Panc1 (cell line): ENCODE data around the gene KCNC1. TPM values are rescaled to one million over a fixed set of nuclear protein-coding genes. Genes with fewer than 3 reads are reported as not detected.

Experiments
- ATAC-seq: fragments of 200-7000 bp; cut with Tn5 transposase; 2 replicates; pipeline ENCODE4 v1.9.1; 2020; ENCODE audit warnings: mild to moderate bottlenecking, moderate library complexity
- BruUV-seq: library from RNA; stranded (reverse); fragments of 400-500 nt; replicated peaks from 2 replicates; lab custom pipeline; 2021; lab: Mats Ljungman, UMichigan
- CTCF ChIA-PET: fragments of 300-600 bp; sonication (Branson Sonifier 250); formaldehyde crosslinking; loops from one replicate; lab custom pipeline; 2022; ENCODE audit warnings: antibody characterized with exemption; lab: Charles Lee
- POLR2A ChIA-PET: fragments of 300-600 bp; sonication (Branson Sonifier 250); formaldehyde crosslinking; loops from one replicate; lab custom pipeline; 2022; ENCODE audit warnings: antibody characterized with exemption; lab: Charles Lee
- DNase-seq: peaks from one replicate; pipeline ENCODE4 v3.0.0-alpha.2; 2010; ENCODE audit warnings: low read depth, low spot score
- H3K27ac ChIP-seq: 2 replicates; pipeline ENCODE4 v1.5.1; 2011; ENCODE audit warnings: mild to moderate bottlenecking, low read length, inconsistent platforms
- H3K27me3 ChIP-seq: fragments of 200-500 bp; sonication (Bioruptor generic); 2 replicates; pipeline ENCODE4 v1.6.0; 2014; ENCODE audit warnings: low read length, inconsistent platforms; ENCODE audit not compliant: control insufficient read depth, insufficient read depth
- H3K36me3 ChIP-seq: fragments of 200-500 bp; sonication (Bioruptor generic); 2 replicates; pipeline ENCODE4 v1.5.1; 2014; ENCODE audit warnings: inconsistent platforms, mild to moderate bottlenecking, low read length, moderate library complexity; ENCODE audit not compliant: control insufficient read depth, insufficient read depth
- H3K4me1 ChIP-seq: 2 replicates; pipeline ENCODE4 v1.5.1; 2011; ENCODE audit warnings: inconsistent platforms, mild to moderate bottlenecking, low read length, moderate library complexity; ENCODE audit not compliant: control insufficient read depth, insufficient read depth
- H3K4me3 ChIP-seq, 2 experiments: 2 replicates each; pipeline ENCODE4 v1.5.1; 2011 to 2012; ENCODE audit warnings: low read depth in 2 of 2, low read length in 2 of 2, mild to moderate bottlenecking in 2 of 2, inconsistent platforms in 1 of 2, moderate library complexity in 1 of 2
- H3K9me3 ChIP-seq: fragments of 200-500 bp; sonication (Bioruptor generic); 2 replicates; pipeline ENCODE4 v1.5.1; 2014; ENCODE audit warnings: low read depth, mild to moderate bottlenecking, inconsistent platforms, low read length, moderate library complexity; ENCODE audit not compliant: control insufficient read depth, insufficient read depth
- POLR2AphosphoS5 ChIP-seq: IDR thresholded peaks from 2 replicates; pipeline ENCODE4 v1.6.1; 2012; ENCODE audit warnings: mild to moderate bottlenecking, low read depth, low read length, moderate library complexity
- SIN3A ChIP-seq: IDR thresholded peaks from 2 replicates; pipeline ENCODE4 v1.6.1; 2012; ENCODE audit warnings: low read depth, mild to moderate bottlenecking, low read length, moderate library complexity, borderline replicate concordance; ENCODE audit not compliant: insufficient read depth
- TCF7L2 ChIP-seq: IDR thresholded peaks from 2 replicates; pipeline ENCODE4 v1.6.1; 2011; ENCODE audit warnings: mild to moderate bottlenecking, low read depth, low read length, inconsistent platforms
- in situ Hi-C: cut with HindIII; loops from 2 replicates; pipeline ENCODE4 v1.10.0; 2016; ENCODE audit warnings: low sequenced_read_pairs, low pct_unique_long_range_greater_than_20kb
- intact Hi-C: fragments of 100-400 bp; cut with micrococcal nuclease; formaldehyde crosslinking; loops from one replicate; pipeline ENCODE4 v1.10.0; 2022; ENCODE audit not compliant: unreplicated experiment
- total RNA-seq: library from RNA; stranded (reverse); gene quantifications from one replicate; pipeline ENCODE4 v1.2.1, GENCODE V29; 2021; ENCODE audit not compliant: unreplicated experiment
- TF ChIP-seq, protein P1 (sequence below), 2 experiments: IDR thresholded peaks; 2 replicates each; pipeline ENCODE4 v1.6.1; 2011 to 2012; ENCODE audit warnings: low read depth in 2 of 2, control low read depth in 1 of 2, low read length in 1 of 2, mild to moderate bottlenecking in 1 of 2, moderate library complexity in 1 of 2; ENCODE audit not compliant: insufficient read depth in 1 of 2

KCNC1 gene
- total RNA-seq, 1 experiment from 2014 or later: 0.95 TPM

DNA sequence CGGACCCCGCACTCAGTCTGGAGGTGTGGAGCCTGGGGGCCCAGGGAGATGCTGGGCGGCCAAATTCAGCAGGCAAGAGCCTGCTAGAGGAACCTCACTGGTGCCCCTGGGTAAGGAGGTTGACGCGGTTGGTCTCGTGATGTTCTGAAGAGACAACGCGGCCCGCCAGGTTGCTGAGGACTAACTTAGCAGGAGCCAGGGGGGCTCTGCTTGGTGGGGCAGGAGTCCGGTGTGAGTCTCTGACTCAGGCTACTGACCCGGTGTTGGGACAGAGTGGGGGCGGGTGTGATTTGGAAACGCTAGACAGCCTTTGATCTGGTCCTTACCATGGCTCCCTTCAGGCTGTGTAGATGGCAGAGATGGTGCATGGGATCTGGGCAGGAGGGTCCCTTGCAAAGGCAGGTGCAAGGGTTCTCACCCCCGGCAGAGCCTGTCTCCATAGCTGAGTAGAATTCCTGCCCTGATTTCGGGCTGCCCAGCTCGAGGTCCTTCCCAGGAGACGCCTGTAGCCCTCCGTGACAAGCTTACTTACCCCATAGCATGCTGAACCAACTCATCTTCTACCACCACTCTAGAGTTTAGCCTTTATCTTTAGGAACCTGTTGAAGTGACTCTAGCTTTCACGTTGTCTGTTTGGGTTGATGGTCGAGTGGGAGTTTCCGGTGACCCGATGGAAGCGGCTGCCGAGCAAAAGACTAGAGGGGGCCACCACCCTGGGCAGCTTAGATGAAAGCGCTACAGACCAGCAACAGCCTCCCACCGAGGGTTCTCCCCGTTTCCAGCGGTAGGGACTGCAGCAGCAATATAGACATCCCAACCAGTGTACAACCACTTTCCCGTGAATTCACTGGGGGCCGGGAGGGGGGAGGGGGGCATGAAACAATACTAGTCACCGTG is 38.4 kb downstream of the KCNC1 start:
- no peak overlapping the region for H3K4me3 ChIP-seq
- no peaks in the 10 kb centered on the region for H3K4me1 ChIP-seq
- POLR2A ChIA-PET: no interaction called here
- no peak for ATAC-seq
- H3K27ac ChIP-seq: no peak overlapping the region
- DNase-seq: no peak
- BruUV-seq: no TSS peak
- TF ChIP-seq SIN3A (no peak), POLR2AphosphoS5 (no peak), TCF7L2 (no peak)
- TF ChIP-seq, protein P1, sequence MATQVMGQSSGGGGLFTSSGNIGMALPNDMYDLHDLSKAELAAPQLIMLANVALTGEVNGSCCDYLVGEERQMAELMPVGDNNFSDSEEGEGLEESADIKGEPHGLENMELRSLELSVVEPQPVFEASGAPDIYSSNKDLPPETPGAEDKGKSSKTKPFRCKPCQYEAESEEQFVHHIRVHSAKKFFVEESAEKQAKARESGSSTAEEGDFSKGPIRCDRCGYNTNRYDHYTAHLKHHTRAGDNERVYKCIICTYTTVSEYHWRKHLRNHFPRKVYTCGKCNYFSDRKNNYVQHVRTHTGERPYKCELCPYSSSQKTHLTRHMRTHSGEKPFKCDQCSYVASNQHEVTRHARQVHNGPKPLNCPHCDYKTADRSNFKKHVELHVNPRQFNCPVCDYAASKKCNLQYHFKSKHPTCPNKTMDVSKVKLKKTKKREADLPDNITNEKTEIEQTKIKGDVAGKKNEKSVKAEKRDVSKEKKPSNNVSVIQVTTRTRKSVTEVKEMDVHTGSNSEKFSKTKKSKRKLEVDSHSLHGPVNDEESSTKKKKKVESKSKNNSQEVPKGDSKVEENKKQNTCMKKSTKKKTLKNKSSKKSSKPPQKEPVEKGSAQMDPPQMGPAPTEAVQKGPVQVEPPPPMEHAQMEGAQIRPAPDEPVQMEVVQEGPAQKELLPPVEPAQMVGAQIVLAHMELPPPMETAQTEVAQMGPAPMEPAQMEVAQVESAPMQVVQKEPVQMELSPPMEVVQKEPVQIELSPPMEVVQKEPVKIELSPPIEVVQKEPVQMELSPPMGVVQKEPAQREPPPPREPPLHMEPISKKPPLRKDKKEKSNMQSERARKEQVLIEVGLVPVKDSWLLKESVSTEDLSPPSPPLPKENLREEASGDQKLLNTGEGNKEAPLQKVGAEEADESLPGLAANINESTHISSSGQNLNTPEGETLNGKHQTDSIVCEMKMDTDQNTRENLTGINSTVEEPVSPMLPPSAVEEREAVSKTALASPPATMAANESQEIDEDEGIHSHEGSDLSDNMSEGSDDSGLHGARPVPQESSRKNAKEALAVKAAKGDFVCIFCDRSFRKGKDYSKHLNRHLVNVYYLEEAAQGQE (IDR thresholded peaks at IDR 0.05; ENCODE audit: insufficient read depth in 1 of 2, low read depth in 2 of 2, low read length in 1 of 2): no peak
- no peaks in the 10 kb centered on the region for H3K36me3 ChIP-seq
- H3K27me3 ChIP-seq: no peaks in the 10 kb centered on the region
- in situ Hi-C loops (no loop called here), intact Hi-C loops (no loop called here)
- no peaks in the 10 kb centered on the region for H3K9me3 ChIP-seq
- CTCF ChIA-PET: no interaction called here

DNA sequence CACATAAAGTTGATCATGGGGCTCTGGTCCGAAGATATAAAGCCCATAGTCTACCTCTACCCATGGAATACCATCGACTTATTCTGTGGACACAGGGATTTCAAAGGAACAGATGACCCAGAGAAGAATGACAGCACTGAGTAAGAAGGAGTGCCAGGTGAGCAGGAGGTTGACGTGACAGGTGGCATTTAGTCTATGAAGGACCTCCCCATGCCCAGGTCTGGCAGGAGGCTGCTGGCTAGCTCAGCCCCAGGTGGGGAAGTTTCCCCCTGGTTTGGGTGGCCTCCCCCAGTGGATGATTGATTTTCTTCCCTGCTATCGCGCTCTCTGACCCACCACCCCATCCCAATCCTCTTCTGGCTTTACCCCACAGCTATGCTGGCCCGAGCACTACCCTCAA is 39.1 kb downstream of the KCNC1 start:
- no peaks in the 10 kb centered on the region for H3K4me1 ChIP-seq
- in situ Hi-C loops (no loop called here), intact Hi-C loops (no loop called here)
- H3K27ac ChIP-seq: no peak overlapping the region
- DNase-seq (no peak), ATAC-seq (no peak)
- ChIA-PET CTCF (no interaction called here), POLR2A (no interaction called here)
- no peaks in the 10 kb centered on the region for H3K9me3 ChIP-seq
- BruUV-seq: no TSS peak
- H3K36me3 ChIP-seq: no peaks in the 10 kb centered on the region
- H3K27me3 ChIP-seq: no peaks in the 10 kb centered on the region
- no peak overlapping the region for H3K4me3 ChIP-seq
- TF ChIP-seq, protein P1 (IDR thresholded peaks at IDR 0.05; ENCODE audit: insufficient read depth in 1 of 2, low read depth in 2 of 2, low read length in 1 of 2): no peak
